GM19467 (cell line): Measurements from ENCODE around the gene PDHX.

Experiments used
- ATAC-seq: cut with Tn5 transposase; IDR thresholded peaks from one replicate; pipeline ENCODE4 v1.9.1; 2021; ENCODE audit warnings: mild to moderate bottlenecking, moderate library complexity; ENCODE audit not compliant: unreplicated experiment

The PDHX gene

DNA sequence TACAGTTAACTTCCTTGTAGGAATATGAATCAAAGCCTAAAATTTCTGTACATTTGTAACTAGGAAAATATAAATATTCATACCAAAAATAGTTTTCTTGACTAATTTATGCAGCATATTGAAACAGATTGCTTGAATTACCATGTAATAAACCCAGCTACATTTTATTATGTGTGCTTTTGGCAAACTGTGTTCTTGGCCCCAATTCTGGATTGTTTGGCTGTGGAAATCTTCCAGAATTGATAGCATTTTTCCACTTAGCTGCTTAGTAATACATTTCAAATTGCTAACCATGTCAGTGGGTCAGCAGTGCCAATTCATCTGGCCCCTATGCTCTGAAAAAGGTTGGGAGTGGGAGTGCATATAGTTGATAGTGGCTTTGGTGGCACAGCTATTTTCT, 32.3 kb downstream of the PDHX start:
- no peak for ATAC-seq

DNA sequence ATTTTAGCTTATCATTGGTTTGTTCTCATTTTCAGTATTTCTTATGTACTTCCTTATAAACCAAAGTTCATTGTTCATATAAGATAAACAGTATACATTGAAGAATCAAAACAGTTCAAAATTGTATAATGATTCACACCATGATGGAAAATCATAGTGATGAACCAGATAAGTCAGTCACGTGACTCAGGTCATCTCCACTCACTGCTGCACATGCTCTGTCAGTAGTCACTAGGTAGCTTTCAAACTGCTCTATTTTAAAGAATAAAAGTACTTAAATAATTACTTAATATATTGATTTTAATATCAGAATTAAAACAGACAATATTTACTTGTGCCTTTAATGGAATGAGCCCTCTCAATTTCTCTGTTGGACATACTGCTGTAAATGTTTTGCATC, 37.5 kb downstream of the PDHX start:
- no peak for ATAC-seq

DNA sequence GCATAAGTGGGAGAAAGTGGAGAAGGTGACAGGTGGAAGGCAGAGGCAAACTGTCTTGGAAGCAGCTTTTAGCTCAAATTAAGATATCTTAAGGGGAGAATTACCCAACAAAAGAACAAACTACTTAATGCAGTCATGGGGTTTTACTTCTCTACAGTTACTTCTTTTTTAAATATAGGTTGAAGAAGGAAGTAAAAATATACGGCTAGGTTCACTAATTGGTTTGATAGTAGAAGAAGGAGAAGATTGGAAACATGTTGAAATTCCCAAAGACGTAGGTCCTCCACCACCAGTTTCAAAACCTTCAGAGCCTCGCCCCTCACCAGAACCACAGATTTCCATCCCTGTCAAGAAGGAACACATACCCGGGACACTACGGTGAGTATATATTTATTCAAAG, 40.8 kb downstream of the PDHX start:
- ATAC-seq, result no peak

GRCh38 chr11:34957606-34958005, 41.2 kb downstream of the PDHX start:
- no peak for ATAC-seq

- no peak for ATAC-seq
These were observed 43.4 kb downstream of the PDHX start for GRCh38 chr11:34959770-34960169.

GRCh38 chr11:34960277-34960676, 43.9 kb downstream of the PDHX start:
- ATAC-seq, result no peak

GRCh38 chr11:34962034-34962433, 45.6 kb downstream of the PDHX start:
- ATAC-seq, result no peak

DNA sequence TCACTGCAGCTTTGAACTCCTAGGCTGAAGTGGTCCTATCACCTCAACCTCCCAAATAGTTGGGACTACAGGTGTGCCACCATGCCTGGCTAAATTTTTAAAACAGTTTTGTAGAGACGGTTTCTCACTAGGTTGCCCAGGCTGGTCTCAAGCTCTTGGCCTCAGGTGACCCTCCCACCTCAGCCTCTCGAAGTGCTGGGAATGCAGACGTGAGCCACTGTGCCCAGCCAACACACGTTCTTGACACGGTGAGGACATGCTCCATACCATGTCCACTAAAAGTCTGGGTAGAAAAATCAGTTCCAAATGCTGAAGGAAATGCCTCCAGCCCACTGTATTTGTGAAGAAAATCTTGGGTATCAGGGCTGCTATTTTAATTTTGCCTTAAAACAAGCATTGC, 46.9 kb downstream of the PDHX start:
- ATAC-seq, result no peak

DNA sequence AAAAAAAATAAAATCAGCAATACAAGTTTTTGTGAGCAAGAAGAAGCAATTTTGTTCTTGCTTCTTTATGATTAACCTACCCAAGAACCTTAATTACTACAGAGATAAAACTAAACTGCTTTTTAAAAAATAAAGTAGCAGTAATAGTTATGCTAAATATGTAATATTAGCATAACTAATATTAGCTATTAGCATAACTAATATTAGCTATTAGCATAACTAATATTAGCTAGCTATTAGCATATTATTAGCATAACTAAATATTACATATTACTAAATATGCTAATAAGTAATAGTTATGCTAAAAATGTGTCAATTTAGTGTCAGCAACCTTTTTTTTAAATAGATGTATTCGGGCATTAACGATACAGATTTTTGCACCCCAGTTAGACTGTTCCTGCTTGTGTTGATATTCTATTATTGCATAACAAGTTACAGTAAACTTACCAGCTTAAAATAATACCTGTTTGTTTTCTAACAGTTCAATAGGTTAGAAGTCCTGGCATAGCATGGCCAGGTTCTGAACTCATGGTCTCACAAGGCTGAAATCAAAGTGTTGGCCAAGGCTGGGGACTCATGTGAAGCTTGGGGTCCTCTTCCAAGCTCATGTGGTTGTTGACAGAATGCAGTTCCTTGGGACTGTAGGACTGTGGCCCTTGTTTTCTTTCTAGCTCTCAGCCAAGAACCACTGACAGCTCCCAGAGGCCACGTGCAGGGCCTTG, 48.4 kb downstream of the PDHX start:
- ATAC-seq, result no peak

DNA sequence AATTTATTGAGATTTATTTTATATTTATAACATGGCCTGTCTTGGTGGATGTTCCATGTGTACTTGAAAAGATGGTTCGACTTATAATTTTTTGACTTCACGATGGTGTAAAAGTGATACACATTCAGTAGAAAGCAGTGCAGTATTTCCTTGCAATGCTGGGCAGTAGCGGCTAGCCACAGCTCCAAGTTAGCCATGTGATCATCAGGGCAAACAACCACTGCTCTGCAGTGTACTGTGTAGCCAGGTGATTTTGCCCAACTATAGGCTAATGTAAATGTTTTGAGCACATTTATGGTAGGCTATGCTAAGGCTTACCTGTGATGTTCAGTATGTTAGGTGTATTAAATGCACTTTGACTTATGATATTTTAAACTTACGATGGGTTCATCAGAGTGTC, 52.4 kb downstream of the PDHX start:
- ATAC-seq, result no peak

- ATAC-seq, result no peak
These were observed 53.6 kb downstream of the PDHX start for GRCh38 chr11:34970033-34970432.

DNA sequence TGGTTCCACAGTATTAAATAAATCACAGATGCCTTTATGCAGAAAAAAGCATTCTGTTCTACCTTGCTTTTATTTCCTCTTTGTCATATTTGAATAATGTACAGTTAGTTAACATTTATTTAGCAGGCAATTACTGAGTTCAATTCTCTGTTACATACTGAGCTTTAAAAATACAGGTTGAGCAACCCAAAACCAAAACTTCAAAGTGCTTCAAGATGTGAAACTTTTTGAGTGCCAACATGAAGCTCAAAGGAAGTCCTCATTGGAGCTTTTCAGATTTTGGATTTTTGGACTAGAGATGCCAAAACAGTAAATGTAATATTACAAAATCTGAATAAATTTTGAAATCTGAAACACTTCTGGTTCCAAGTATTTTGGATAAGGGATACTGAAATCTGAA, 54.1 kb downstream of the PDHX start:
- ATAC-seq, result no peak

- no peak for ATAC-seq
These were observed 55.5 kb downstream of the PDHX start for GRCh38 chr11:34971928-34972327.

- no peak for ATAC-seq
These were observed 55.9 kb downstream of the PDHX start for GRCh38 chr11:34972366-34972765.

DNA sequence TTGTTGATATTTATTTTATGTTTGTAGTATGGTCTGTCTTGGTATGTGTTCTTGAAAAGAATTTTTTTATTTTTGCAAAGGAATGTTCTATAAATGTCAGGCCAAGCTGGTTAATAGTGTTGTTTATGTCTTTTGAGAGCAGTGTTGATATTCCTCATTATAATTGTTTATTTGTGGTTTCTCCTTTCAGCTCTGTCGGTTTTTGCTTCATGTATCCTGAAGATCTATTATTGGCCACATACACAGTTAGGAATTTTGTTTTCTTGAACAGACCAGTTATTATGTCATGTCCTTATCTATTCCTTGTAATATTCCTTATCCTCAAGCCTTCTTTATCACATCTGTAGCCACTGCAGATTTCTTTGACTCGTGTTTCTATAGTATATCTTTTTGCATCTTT, 56.5 kb downstream of the PDHX start:
- no peak for ATAC-seq

DNA sequence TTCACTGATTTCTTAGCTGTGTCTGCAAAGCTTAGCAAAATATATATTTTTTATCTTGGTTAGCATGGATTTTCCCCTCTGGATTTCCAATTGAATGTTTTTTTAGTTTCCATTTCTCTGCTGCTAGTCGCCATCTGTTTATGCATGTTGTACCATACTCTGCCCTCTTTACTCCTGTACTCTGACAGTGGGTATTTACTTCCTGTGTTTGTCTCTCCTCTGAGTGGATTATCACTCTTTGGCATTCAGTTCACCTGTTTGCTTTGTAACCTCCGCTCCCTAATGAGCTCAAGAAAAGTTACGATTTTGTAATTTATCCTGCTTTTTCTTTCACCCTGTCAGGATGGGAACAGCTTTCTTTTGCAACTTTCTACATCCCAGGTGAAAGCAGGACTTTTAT, 59.1 kb downstream of the PDHX start:
- ATAC-seq, result no peak

DNA sequence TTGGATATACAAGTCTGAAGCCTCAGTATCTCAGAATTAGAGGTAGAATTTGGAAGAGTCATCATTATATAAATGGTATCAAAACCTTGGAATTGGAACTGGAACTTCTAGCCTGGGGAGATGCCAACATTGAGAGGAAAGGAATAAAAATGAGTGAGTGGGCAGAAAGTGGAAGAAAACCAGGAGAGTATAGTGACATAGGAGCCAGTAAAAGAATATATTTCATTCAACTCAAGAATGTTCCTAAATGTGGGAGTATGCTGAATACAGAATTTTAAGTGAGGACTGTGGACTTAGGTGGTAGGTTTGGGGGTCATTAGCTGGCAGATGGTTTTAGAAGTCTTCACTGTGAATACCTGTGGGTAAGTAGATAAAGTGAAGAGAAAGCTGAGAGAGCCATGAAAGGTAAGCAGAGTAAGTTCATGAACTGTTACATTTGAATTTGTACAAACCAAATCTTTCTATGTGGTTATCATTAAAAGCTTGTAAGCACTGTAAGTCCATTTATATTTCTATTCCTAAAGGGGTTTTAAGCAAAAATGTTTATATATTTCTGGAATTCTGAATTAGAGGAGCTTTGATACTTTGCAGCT, 60.2 kb downstream of the PDHX start:
- no peak for ATAC-seq

- ATAC-seq, result no peak
These were observed 60.9 kb downstream of the PDHX start for GRCh38 chr11:34977089-34977912.

- no peak for ATAC-seq
These were observed 62.1 kb downstream of the PDHX start for GRCh38 chr11:34978236-34979191.

- no peak for ATAC-seq
These were observed 68.1 kb downstream of the PDHX start for GRCh38 chr11:34984514-34984913.
